Limb (tissue), 2 donors: Measurements from ENCODE around the gene FBP2.
"Not testable (repeated sequence)": the region's sequence is repeated elsewhere in the genome, so short reads cannot be mapped to it uniquely, and the experiment has no call there.

Experiments
- DNase-seq, 2 donors: peaks; one replicate each; pipeline ENCODE4 v3.0.0-alpha.2; 2016; ENCODE audit errors: extremely low spot score in 2 of 2

FBP2 gene

DNA sequence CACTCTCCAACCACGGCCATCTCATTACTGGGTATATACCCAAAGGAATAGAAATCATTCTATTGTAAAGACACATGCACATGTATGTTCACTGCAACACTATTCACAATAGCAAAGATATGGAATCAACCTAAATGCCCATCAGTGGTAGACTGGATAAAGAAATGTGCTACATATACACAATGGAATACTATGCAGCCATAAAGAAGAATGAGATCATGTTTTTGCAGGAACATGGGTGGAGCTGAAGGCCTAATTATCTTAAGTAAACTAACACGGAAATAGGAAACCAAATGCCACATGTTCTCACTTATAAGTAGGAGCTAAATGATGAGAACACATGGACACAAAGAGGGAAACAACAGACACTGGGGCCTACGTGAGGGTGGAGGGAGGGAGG is 29.3 kb downstream of the FBP2 start:
- not testable (repeated sequence) for DNase-seq

DNA sequence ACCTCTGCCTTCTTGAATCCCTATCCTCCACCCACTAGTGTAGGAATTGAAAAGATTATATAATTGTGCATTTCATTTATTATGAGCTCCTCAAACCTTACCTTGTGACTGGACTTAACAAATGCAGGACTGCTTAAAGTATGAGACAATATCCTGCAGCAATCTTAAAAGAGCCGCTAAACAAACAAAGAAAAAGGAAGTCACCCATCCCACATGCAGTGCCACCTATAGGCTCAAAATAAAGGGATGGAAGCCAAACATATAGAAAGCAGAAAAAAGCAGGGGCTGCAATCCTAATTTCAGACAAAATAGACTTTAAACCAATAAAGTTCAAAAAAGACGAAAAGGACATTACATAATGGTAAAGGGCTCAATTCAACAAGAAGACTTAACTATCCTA is 30.1 kb downstream of the FBP2 start:
- DNase-seq: no peak

DNA sequence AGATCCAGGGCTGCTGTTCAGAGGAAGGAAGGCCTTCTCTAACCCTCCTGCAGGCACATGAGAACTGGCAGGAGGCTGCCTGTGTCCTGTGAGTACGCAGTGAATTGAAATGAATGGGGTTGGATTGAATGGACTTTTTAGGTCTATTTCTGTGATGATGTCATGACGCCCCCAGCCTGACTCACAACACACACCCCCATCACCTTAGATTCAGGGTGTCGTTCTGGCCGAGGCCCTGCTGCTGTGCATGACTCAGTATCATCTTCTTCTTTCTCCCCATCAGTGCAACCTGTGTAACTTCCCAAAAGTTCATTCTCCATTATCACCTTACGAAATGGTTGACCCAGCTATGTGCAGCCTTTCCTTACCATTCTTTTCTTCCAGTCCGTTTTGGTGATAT is 33.4 kb downstream of the FBP2 start:
- no peak for DNase-seq

DNA sequence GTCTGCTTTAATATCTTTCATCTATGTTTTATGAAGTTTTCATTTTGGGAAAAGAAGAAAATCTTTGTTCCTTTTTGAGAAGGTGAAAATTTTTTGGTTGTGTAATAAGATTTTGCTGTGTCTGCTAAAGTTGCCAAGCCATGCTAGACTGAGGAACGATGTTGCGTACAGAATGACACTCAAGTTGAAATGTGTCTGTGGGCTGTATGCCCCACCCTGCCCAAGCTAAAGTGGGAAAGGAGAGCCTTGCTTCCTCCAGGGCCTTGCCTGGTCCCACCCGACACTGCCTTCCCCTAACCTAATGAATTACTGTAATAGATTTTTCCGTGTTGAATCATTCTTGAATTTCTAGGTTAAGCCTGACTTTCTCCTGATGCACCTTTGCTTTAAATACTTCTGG is 36.2 kb downstream of the FBP2 start:
- DNase-seq: no peak

DNA sequence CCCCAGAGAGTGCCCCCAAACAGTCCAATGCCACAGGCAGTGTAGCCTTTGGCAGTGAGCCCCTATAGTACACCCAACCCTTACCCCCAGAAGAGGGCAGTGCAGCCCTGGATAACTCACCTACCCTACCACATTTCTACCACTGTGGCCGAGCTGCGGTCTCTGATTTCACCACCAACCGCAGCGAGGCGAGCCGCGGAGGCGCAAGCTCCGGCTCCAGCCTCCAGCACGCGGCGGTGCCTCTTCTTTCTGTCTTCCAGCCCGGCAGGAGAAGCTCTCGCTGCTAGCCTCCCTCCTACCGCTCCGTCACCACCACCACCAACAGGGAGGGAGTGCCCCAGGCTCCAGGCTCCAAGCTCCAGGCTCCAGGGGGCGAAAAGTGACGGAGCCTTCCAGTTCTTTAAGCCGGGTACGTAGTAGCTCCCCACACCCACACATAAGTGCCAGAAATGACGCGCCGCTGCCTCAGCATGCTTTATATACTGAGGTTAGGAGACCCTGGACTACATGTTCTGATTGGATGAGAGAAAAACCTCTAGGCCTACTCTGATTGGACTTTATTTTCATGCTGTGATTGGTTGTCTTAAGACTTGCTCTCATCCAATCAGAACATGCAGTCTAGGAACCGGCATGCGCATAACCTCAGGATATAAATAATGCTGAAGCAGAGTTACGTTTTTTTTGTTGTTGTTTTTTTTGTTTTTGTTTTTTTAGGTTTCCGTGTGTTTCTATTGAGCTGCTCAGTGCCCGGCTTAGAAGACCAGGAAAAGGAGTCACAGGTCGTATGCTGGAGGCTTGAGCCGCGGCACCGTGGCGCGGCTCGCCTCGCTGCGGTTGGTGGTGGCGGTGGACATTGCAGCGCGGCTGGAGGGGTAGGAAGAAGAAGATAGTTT is 38.9 kb downstream of the FBP2 start, which contains the start of gene PCAT7:
Gene PCAT7, plus strand, starts transcription at position 645 of the 893 bp plus-strand sequence.
- DNase-seq: no peak

DNA sequence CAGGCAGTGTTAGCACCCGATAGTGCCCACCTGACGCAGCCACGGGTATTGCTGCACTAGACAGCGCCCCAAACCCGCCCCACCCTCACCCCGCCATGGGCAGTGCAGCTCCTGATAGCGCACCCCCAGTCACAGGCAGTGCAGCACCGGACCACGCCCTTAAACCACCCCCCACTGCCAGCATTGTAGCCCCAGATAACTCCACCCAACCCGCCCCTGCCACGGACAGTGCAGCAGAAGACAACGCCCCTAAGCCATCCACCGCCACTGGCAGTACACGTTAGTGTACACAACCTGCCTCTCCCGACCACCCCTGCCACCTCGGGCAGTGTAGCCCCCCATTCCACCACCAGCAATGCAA is 39.6 kb downstream of the FBP2 start:
- no peak for DNase-seq

DNA sequence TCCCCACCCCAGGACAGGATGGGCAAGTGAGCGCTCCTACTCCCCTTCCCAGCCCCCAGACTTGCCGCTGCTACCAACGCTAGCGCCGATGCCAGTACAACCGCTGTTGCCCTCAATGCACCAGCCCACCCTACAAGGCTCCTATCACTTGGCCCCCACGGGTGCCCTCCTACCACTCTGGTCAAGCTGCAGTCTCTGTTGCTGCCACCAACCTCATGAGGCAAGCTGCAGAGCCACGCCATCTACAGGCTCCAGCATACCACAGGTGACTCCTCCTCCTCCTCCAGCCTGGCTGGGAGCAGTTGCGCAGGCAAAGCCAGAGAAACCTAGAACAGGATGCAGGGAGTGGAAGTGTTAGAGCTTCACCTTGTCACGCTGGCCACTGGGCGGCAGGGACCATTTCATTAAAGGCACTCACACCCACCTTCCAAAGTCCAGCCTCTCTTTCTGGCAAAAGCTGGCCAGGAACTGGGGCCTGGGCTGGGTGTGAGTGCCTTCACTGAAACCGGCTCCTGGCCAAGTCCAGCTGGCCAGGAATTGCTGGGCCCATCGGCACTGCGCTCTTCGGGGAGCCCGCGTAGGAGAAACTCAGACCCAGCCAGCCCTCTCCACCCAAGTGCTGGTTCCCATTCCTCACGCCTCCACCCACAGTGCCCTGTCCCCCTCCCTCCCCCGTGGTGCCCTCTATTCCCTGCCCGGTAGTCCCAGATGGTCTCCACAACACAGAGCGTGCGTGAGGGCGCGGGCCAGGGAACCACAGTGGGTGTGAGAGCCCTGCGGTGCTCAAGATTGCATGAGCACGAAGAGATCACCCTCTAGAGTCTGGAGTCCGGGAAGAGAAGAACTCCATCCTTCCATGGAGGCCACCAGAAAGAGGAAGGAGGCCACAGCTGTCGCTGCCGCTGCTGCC is 40.3 kb downstream of the FBP2 start:
- no peak for DNase-seq

DNA sequence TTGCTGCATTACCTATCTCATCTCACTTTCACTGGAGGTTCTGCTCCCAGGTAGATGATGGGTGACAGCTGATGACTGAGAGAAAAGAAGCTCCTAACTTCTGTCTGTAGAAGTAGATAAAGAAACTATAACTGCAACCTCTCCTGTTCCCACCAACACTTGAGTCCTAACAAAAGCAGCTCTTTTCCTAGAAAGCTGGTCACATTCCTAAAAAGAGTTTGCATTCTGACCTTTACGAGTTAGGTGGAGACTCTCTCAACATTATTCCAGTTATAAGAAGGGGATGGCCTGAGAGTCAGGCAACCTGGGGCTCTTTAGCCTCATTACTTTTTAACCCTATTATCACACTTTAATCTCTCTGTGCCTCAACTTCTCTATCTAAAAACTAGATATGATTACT is 47.7 kb downstream of the FBP2 start:
- no peak for DNase-seq

DNA sequence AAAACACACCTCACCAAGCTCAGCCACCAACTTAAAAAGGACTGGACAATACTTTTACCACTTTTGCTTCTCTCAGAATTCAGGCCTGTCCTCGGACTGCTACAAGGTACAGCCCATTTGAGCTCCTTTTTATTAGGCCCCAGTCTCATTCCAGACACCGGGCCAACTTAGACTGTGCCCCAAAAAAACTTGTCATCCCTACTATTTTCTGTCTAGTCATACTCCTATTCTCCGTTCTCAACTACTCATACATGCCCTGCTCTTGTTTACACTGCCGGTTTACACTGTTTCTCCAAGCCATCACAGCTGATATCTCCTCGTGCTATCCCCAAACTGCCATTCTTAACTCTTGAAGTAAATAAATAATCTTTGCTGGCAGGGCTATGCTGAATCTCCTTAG is 49.3 kb downstream of the FBP2 start:
- DNase-seq: not testable (repeated sequence)

DNA sequence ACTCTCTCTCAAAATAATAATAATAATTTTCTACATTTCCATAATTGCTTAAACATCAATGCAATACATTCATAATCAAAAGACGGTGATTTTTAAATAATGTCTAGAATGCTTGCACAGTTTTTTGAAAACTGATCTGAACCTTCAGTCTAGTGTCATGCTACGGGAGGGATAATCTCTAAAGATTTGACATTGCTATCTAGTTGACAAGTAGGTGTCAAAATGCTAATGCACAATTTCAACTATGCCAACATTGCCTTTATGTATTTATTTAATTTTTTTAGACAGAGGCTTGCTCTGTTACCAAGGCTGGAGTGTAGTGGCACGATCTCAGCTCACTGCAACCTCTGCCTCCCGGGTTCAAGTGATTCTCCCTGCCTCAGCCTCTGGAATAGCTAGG is 54.7 kb downstream of the FBP2 start:
- DNase-seq: no peak

DNA sequence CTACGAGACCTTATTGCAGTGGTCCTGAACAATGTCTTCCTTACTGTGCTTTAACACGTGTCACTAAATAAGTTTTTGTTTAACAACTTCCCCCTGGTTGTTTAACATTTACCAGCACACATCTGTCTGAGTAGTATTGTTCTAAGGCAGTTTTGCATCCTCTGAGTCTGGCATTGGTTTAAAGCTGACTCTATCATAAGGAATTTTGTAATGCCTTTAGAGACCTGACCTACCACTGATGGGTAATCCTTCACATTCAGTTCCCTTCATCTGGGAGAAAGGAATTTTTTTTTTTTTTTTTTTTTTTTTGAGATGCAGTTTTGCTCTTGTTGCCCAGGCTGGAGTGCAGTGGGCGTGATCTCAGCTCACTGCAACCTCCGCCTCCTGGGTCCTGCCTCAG is 58.7 kb downstream of the FBP2 start:
- DNase-seq: no peak

DNA sequence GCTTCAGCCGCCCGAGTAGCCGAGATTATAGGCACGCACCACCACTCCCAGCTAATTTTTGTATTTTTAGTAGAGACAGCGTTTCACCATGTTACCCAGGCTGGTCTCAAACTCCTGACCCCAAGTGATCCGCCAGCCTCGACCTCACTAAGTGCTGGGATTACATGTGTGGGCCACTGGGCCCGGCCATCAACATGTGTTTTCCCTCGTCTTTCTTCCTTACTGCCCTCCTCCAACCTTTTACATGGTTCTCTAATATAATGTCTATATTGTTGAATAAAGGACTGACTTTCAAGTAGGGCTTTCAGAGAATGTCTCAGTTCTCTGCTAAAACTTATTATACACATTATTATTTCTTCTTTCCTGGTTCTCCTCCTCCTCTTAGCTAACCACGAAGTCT is 60.0 kb downstream of the FBP2 start:
- DNase-seq: no peak

DNA sequence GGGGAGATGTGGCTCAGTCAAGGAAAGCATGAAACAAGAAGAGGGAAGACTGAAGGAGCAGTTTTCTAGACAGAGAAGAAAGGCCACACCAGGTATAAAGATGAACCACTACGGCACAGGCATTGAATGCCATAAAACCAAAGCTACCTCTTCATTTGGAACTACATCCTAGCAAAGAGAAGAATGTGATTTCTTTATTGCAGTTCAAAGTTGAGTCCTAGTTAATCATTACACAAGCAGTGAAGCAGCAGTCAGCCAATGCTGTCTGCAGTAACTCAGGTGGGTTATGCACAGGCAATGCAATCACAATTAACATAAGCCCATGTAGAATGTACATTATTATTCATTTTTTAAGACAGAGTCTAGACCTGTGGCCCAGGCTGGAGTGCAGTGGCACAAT is 60.5 kb downstream of the FBP2 start:
- DNase-seq: no peak

DNA sequence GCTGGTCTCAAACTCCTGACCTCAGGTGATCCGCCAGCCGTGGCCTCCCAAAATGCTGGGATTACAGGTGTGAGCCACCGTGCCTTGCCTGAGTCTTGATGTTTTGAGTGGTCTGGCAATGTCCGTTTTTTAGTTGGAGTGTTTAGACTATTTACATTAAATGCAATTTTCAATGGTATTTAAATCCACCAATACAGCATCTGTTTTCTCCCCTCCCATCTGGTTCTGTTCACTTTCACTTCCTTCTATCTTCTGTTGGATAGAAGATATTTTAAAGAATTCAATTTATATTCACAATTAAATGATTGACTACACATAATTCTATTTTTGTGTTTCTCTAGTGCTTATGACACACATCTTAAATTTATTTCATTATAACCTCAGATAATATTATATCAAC is 64.7 kb downstream of the FBP2 start:
- no peak for DNase-seq

DNA sequence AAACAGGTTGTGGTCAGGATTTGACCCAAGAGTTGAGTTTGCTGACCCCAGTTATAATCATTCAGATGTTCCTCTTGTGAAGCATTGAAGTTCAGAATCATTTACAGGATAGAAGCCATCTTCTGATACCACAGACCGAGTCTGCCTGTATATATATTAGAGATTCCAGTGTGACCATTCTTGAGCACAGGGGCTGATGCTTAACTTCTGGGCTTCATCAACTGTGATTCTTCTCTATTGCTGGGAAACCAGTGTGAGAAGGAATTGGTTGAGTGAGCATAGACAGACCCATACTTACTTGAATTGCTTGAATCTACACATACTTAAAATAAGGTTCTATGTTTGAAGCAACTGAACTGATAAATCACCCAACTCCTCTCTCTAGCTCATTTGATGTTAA is 66.7 kb downstream of the FBP2 start:
- DNase-seq: no peak

DNA sequence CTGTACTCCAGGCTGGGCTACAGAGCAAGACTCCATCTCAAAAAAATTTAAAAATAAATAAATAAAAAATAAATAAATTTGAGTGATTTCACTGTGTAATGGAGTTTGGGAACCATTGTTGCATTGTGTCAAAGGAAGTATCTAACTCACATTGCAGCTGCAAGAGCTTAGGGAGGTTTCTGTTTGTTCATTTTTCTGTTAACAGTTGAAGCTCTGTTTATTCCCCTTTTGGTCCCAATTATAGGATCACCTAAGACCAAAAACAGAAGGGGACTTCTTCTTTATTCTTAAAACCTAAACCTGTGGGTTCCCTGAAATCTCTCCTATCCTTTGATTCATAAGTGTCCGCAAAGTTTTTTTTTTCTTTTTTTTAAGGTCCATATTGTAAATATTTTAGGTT is 67.4 kb downstream of the FBP2 start:
- DNase-seq: no peak

DNA sequence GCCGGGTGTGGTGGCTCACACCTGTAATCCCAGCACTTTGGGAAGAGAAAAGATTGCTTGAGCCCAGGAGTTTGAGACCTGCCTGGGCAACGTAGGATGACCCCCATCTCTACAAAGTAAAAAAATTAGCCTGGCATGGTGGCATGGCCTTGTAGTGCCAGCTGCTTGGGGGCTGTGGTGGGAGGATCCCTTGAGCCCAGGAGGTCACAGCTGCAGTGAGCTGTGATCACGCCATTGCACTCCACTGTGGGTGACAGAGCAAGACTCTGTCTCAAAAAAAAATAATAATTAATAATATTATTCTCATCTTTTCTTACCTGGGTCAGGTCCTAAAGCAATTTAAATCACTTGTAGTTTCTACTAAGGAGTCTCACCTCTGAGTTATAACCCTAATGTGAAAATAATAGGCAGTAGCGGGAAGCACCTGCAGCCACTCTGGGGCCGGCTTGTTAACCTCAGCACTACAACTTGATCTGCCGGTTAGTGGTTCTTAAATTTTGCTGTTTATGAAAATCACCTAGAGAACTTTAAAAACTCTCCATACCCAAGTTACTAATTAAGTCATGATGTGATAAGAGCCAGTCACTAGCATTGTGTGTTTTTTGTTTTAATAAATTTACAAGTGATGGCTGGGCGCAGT is 68.1 kb downstream of the FBP2 start:
- no peak for DNase-seq

DNA sequence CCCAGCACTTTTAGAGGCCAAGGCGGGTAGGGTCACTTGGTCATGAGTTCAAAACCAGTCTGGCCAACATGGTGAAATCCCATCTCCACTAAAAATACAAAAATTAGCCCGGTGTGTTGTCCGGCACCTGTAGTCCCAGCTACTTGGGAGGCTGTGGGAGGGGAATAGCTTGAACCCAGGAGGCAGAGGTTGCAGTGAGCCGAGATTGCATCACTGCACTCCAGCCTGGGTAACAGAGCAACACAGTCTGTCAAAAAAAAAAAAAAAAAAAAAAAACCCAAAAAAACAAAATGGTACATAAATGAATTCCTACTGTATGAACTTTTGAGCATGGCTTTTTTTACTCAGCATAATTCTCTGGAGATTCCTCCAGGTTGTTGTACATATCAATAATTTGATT is 76.4 kb downstream of the FBP2 start:
- DNase-seq: no peak

DNA sequence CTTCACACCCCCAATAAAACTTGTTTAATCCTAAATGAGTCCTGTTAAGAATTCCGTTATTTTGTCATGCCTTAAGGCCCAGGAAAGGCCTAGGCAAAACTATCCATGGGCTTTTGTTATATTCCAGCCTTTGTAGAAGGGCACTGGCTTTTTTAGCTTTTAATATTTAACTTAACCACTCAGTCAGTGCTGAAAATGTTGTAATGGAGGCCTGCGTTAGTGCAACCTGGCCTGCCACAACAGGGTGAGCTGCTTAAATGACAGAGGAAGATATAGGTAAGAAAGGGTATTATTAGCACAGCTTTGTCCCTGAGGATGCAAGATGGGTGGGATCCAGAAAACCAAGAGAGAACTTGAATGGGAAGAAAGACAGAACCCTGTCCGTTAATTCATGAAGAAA is 78.9 kb downstream of the FBP2 start:
- DNase-seq: no peak

DNA sequence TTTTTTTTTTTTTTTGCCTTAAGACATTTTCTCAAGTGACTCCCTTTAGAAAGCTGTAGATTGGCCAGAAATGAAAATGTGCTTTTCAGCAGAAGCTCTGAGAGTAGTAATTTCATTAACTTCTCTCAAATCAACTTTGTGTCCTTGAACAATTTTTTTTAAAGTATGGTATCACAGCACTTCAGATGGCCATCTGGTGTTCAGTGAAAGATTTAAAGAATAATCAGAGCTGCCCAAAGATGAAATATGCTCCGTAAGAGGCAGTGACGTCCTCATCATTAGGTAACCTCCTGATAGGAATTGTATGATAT is 81.7 kb downstream of the FBP2 start:
- no peak for DNase-seq

DNA sequence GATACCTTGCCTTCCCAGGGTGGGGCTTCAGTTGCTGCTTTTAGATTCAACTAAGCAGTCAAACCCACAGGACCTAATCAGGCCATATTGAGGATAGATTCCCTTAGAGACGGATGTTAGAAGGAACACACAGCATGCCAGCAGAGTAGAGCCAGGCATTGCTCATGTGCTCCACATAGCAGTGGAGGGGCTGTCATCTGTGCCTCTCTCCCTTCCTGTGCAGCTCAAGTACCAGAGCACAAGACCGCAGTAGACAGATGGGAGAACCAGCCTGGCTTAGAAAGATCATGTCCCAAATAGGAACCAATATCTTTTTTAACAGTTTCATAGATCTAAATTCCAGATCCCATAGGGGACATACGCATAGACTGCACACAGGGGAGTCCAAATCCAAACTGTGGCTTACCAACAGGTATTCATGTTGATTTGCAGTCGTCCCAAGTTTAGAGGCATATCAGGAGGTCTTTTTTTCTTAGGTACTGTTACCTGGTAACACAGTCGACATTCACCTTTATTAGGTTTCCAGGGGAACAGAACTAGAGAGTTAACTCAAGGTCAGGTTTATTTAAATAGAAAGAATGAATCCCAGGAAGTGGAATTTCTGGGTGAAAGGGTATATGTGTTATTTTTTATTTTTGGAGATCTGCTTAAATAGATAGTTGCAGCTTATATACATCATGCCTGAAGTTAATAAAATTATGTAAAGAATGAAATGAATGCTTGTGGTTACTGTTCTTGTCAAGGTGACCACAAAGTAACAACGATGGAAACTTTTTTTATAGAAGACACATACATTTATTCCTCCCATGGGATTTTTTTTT is 82.3 kb downstream of the FBP2 start:
- no peak for DNase-seq
